Aorta (tissue), 5 donors: Measurements from ENCODE around the gene SP110. TPM values are rescaled to one million over a fixed set of nuclear protein-coding genes. Genes with fewer than 3 reads are reported as not detected.
"Not testable (repeated sequence)": the region's sequence is repeated elsewhere in the genome, so short reads cannot be mapped to it uniquely, and the experiment has no call there.

Experiments used
- ATAC-seq: fragments of 200-7000 bp; cut with Tn5 transposase; one replicate; pipeline ENCODE4 v1.9.1; 2022; ENCODE audit warnings: moderate library complexity; ENCODE audit not compliant: low FRiP score
- DNase-seq, 2 donors: peaks; one replicate each; pipeline ENCODE4 v3.0.0-alpha.2; 2020
- H3K27ac ChIP-seq, 2 donors: one replicate each; pipeline ENCODE4 v1.5.1; 2013; ENCODE audit warnings: low read length in 2 of 2, mild to moderate bottlenecking in 2 of 2, moderate library complexity in 2 of 2, control low read depth in 1 of 2, inconsistent platforms in 1 of 2, low read depth in 1 of 2
- H3K27me3 ChIP-seq, 2 donors: one replicate each; pipeline ENCODE4 v1.6.1; 2013; ENCODE audit warnings: control low read depth in 1 of 2, low read length in 1 of 2, mild to moderate bottlenecking in 1 of 2, moderate library complexity in 1 of 2; ENCODE audit not compliant: insufficient read depth in 2 of 2, control insufficient read depth in 1 of 2
- H3K36me3 ChIP-seq, 2 donors: one replicate each; pipeline ENCODE4 v1.6.1; 2013; ENCODE audit warnings: control low read depth in 1 of 2, low read length in 1 of 2, mild to moderate bottlenecking in 1 of 2; ENCODE audit not compliant: insufficient read depth in 2 of 2, control insufficient read depth in 1 of 2
- H3K4me1 ChIP-seq, 2 donors: one replicate each; pipeline ENCODE4 v1.6.1; 2013; ENCODE audit warnings: low read length in 2 of 2, control low read depth in 1 of 2, mild to moderate bottlenecking in 1 of 2, moderate library complexity in 1 of 2; ENCODE audit not compliant: insufficient read depth in 2 of 2, control insufficient read depth in 1 of 2
- H3K4me3 ChIP-seq, 2 donors: one replicate each; pipeline ENCODE4 v1.5.1; 2013; ENCODE audit warnings: low read length in 2 of 2, control low read depth in 1 of 2, mild to moderate bottlenecking in 1 of 2
- H3K9me3 ChIP-seq: one replicate; pipeline ENCODE4 v1.6.1; 2013; ENCODE audit warnings: mild to moderate bottlenecking, low read length; ENCODE audit not compliant: control insufficient read depth
- WGBS, 2 donors: extraction: QIAGEN DNeasy Blood & Tissue Kit; methylation state at CpG; one replicate each; pipeline ENCODE4 v1.1.7; 2013; 5-methylcytosine and 5-hydroxymethylcytosine counted together
- intact Hi-C, 2 donors: fragments of 100-400 bp; cut with DNase I; formaldehyde crosslinking; loops; one replicate each; pipeline versions ENCODE4 v1.14.2 to v1.15.0; 2022
- polyA plus RNA-seq, 2 donors: library from polyadenylated mRNA; stranded (reverse); fragments of 200-250 nt; gene quantifications; one replicate each; pipeline ENCODE4 v1.2.3, GENCODE V29; 2013
- total RNA-seq, 2 donors: library from RNA; stranded (reverse); fragmentation: NEBNext Ultra II Directional; extraction: Animal tissue kit (Norgen Biotek cat#: 25700); gene quantifications; one replicate each; pipeline ENCODE4 v1.2.1, GENCODE V29; 2021
- donor health status: healthy with polysubstance abuse.
- donor health status: Bipolar disorder and iron deficiency.
- donor health status: DM: no; HTN: no; CAD: no.
- donor health status: DM: no; HTN: no; CAD: no.
- donor health status: DM: yes; HTN: yes; CAD: no.

The SP110 gene
- total and polyA plus RNA-seq, 4 donors, result 10.5 to 46.1 (median 20.7) TPM

GRCh38 chr2:230230496-230231200, 10.9 kb upstream of the SP110 start:
- Histone ChIP-seq H3K27me3 (no peaks in the 10 kb centered on the region), H3K36me3 (no peaks in the 10 kb centered on the region), H3K4me3 (no peak overlapping the region), H3K27ac (no peak overlapping the region), H3K9me3 (no peaks in the 10 kb centered on the region), H3K4me1 (no peaks in the 10 kb centered on the region)
- DNase-seq, result no peak
- intact Hi-C loops, result no loop called here
- WGBS, 2 donors, result 58 to 67% methylated on average over 2 of the region's 2 CpGs
- ATAC-seq, result no peak

DNA sequence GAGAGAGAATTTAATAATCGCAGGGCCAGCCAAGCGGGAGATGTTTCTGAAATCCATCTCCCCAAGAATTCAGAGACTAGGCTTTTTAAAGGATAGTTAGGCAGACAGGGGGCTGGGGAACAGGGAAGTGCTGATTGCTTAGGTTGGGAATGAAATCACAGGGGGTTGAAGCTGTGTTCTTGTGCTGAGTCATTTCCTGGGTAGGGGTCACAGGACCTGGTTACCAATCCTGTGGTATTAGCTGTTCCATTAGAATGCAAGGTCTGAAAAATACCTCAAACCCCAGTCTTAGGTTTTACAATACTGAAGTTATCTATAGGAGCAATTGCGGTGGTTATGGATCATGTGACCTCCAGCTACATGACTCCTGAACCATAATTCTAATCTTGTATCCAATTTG, 10.3 kb upstream of the SP110 start:
- Histone ChIP-seq H3K36me3 (no peaks in the 10 kb centered on the region), H3K27me3 (no peaks in the 10 kb centered on the region), H3K27ac (no peak overlapping the region), H3K9me3 (no peaks in the 10 kb centered on the region), H3K4me1 (no peaks in the 10 kb centered on the region), H3K4me3 (no peak overlapping the region)
- DNase-seq, result no peak
- no peak for ATAC-seq
- intact Hi-C loops, result no loop called here
- 88 to 91% methylated on average over 3 of the region's 3 CpGs for WGBS, 2 donors

DNA sequence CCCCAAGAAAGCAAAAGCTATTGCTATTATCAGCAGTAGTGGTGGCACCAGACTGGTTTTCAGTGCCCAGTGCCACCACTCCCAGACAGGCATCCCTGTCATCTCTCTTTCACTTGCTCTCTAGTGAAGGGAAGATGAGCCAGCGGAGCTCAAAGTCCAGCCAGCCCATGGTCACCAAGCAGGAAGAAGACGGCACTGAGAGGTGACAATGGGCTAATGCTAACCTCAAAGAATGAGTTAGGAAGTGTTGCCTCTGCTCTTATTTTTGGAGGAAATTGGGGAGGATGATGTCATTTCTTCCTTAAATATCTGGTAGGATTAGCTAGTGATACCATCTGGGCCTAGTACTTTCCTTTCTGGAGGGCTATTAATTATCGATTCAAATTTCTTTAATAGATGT, 7.4 kb upstream of the SP110 start:
- Histone ChIP-seq H3K27me3 (no peaks in the 10 kb centered on the region), H3K36me3 (no peaks in the 10 kb centered on the region), H3K4me1 (no peaks in the 10 kb centered on the region), H3K4me3 (no peak overlapping the region), H3K9me3 (no peaks in the 10 kb centered on the region), H3K27ac (no peak overlapping the region)
- no peak for ATAC-seq
- no peak for DNase-seq
- WGBS, 2 donors, result 91 to 93% methylated on average over 3 of the region's 3 CpGs
- intact Hi-C loops, result no loop called here

GRCh38 chr2:230226051-230226551, 6.3 kb upstream of the SP110 start:
- intact Hi-C loops, result no loop called here
- 93 to 97% methylated on average over 4 of the region's 4 CpGs for WGBS, 2 donors
- H3K4me3 ChIP-seq, result no peak overlapping the region
- H3K9me3 ChIP-seq, result no peaks in the 10 kb centered on the region
- DNase-seq, result no peak
- H3K4me1 ChIP-seq, result no peaks in the 10 kb centered on the region
- H3K27ac ChIP-seq, result no peak overlapping the region
- ATAC-seq, result no peak
- no peaks in the 10 kb centered on the region for H3K27me3 ChIP-seq
- H3K36me3 ChIP-seq, result no peaks in the 10 kb centered on the region

GRCh38 chr2:230225486-230225885, 5.7 kb upstream of the SP110 start, which contains the start of gene SP140:
SP140 (plus strand) TSS chr2:230225736; CDS start chr2:230225845, 109 bp downstream.
- H3K27me3 ChIP-seq, result no peaks in the 10 kb centered on the region
- intact Hi-C loops, result no loop called here
- no peaks in the 10 kb centered on the region for H3K36me3 ChIP-seq
- no peaks in the 10 kb centered on the region for H3K4me1 ChIP-seq
- no peak within 1 kb of the TSS for H3K27ac ChIP-seq
- 78 to 83% methylated on average over 8 of the region's 8 CpGs for WGBS, 2 donors
- peak in 1 of 2 donors; percentile 79 for DNase-seq
- no peak within 1 kb of the TSS for H3K4me3 ChIP-seq
- H3K9me3 ChIP-seq, result no peaks in the 10 kb centered on the region
- ATAC-seq, result peak; percentile 67

DNA sequence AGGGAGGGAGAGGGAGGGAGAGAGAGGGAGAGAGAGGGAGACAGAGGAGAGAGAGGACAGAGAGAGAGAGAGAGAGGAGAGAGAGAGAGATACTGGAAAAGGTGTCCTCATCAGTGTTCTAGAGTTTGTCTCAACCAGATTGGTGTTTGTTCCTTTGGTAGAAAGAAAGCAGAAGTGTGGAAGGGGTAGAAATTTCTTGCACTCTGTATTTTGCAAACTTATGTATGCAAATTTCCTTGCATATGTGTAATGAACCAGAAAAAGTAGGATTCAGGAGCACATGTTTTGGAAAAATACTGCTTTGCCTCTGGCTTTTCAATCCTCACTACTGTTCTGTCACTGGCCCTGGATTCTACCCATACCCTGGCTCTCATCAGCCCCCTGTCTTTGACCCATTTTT, 4.7 kb upstream of the SP110 start:
- H3K27me3 ChIP-seq, result no peaks in the 10 kb centered on the region
- no peaks in the 10 kb centered on the region for H3K4me1 ChIP-seq
- H3K4me3 ChIP-seq, result no peak overlapping the region
- no peak for ATAC-seq
- no peak overlapping the region for H3K27ac ChIP-seq
- DNase-seq, result no peak
- intact Hi-C loops, result no loop called here
- H3K36me3 ChIP-seq, result no peaks in the 10 kb centered on the region
- H3K9me3 ChIP-seq, result no peaks in the 10 kb centered on the region

- ATAC-seq, H3K36me3 ChIP-seq, H3K4me3 ChIP-seq, DNase-seq, H3K4me1 ChIP-seq, H3K27me3 ChIP-seq, H3K9me3 ChIP-seq, H3K27ac ChIP-seq, intact Hi-C loops: not testable (repeated sequence)
- 96 to 97% methylated on average over 4 of the region's 4 CpGs for WGBS, 2 donors
These were observed 3.0 kb upstream of the SP110 start for GRCh38 chr2:230222829-230223228.

GRCh38 chr2:230221493-230221892, 1.7 kb upstream of the SP110 start:
- ATAC-seq (no peak), DNase-seq (no peak)
- H3K9me3 ChIP-seq, result no peaks in the 10 kb centered on the region
- H3K27ac ChIP-seq, result no peak overlapping the region
- H3K4me3 ChIP-seq, result no peak overlapping the region
- no peaks in the 10 kb centered on the region for H3K36me3 ChIP-seq
- no peaks in the 10 kb centered on the region for H3K27me3 ChIP-seq
- H3K4me1 ChIP-seq, result peaks cover 0 to 1% of the 10 kb centered on the region in 2 donors
- intact Hi-C loops, result no loop called here
- 96 to 97% methylated on average over 4 of the region's 4 CpGs for WGBS, 2 donors

- H3K4me1 ChIP-seq, result peaks cover 0 to 1% of the 10 kb centered on the region in 2 donors
- H3K27ac ChIP-seq, result peak overlapping the region; percentile 29 to 76
- 100% methylated on average over 1 of the region's 1 CpG for WGBS, 2 donors
- intact Hi-C loops, result no loop called here
- ATAC-seq, result no peak
- H3K27me3 ChIP-seq, result no peaks in the 10 kb centered on the region
- no peak for DNase-seq
- peaks cover 0 to 1% of the 10 kb centered on the region in 2 donors for H3K36me3 ChIP-seq
- H3K9me3 ChIP-seq, result no peaks in the 10 kb centered on the region
- H3K4me3 ChIP-seq, result peak overlapping the region; percentile 77 to 97
These were observed 674 bp upstream of the SP110 start for GRCh38 chr2:230220347-230220969.
